Stimulated activated naive CD8-positive, alpha-beta T cell treated with anti-CD3 and anti-CD28 coated beads, Interleukin-15, Interleukin-2, amounts not matched to agents 100 U/mL and 50 U/mL, for 24 hours (primary cell): ENCODE results near the gene CHIT1.
A peak's percentile ranks its signal among the peaks of the same experiment; 100 is the strongest.

Experiments
- ATAC-seq: fragments of 150-1000 bp; cut with Tn5 transposase; one replicate; pipeline ENCODE4 v1.10.0; 2021
- DNase-seq: peaks from one replicate; pipeline ENCODE4 v3.0.0; 2021

CHIT1 gene

DNA sequence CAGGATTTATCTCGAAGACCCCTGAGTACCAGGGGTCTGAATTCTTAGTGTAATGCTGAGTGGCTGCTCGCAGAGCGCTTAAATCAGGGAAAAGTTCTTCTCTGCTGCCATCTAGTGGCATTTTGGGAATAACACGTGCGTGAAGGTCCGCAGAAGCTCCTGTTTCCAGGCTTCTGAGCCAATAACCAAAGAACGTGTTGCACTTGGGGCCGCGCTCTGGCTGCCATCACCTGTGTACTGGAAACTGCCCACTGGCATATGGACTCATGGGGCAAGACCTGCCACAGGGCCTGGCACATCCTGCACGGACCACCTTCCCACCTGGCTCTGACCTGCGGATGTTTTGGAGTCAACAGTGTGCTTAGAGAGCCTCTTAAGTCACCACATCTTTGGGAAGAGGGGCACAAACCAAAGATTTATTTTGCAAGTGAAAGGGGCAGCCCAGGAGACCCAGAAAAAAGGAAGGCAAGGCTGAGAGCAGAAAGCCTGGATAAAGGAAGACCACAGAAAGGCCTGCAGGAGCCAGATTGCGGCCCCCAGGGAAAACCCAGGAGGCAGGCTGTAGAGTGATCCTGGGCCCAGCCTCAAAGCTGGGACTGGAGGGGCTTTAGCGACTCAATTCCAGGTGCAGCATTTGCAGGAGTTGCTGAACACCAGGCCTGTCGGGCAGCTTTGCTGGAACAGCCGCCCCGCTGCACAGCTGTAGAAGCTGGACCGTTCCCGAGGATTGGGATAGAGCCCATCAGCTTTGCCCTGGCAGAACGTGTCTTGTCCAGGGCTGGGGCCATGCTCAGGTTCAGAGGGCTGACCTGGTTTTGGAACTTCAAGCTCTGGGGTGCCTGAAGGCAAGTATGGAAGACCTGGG lies 13.0 kb downstream of the CHIT1 start:
- ATAC-seq (peak; percentile 55), DNase-seq (peak; percentile 59)

DNA sequence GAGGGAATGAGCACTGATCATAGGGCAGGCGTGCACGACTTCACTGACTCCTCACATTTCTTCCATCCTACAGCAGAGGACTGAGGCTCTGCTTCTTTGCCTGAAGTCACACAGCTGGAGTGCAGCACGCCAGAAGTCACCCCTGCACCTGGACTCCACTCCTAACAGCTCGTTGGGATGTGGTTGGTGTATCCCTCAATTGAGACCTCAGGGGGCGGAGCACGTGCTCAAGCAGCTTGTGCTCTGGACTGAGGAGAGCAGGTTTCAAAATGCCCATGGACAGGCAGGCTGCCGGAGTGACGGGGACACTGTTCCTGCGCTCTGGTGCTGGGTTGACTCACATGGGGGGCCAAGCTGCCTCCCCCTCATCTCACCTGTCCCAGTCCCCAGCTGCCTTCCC lies 13.9 kb downstream of the CHIT1 start:
- DNase-seq (no peak), ATAC-seq (no peak)

DNA sequence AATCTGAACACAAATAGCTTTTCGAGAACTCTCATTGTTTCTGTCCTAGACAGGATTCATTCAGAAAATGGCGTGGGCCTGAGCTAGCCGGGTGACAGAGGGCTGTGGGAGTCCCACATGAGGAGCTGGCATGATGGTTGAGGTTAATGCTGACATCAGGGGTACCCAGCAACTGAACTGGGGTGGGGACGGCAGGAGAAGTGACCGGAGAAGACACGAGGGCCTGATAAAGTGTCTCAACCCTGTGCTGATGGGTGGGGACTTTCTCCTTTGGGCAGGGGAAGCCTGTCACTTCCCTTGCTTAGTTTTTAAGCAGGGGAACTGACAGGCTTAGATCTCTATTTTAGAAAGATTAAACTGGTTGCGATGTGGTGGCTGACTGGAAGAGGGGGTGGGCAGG lies 14.6 kb downstream of the CHIT1 start:
- ATAC-seq, result no peak
- DNase-seq, result no peak

DNA sequence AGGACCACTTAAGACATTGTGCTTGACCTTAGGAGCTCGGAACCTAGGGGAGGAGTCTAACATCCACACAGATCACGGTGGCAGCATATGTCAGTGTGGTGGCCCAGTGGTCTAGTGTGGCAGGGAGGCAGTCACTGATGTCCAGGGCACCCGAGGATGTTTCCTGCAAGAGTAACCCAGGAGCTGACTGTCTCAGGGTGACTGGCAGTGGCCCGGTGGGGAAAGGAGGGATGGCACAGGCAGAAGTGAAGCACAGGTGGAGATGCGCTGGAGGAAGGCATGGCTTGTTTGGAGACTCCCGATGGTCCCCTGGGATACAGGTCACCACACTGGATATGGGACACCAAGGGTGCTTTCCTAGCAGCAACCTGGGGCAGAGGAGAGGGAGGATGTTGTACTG lies 16.3 kb downstream of the CHIT1 start:
- DNase-seq, result no peak
- ATAC-seq, result no peak

DNA sequence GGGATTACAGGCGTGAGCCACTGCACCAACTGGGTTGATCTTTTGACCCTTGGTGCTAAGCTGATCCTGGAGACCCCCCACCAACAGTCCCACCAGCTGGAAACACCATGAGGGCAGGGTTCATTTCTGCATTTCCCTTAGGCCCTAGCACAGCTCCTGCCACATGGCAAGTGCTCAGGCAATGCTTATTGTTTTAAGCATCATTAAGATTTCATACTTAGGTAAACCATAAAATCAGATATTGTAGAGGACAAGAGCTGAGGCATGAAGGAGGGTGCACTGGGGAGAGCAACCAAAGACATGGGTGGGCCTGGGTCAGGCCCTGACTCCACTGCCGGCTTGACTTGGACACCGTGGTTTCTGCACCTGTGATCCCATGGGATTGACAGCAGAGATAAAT lies 17.7 kb downstream of the CHIT1 start:
- DNase-seq, result no peak
- ATAC-seq, result no peak

DNA sequence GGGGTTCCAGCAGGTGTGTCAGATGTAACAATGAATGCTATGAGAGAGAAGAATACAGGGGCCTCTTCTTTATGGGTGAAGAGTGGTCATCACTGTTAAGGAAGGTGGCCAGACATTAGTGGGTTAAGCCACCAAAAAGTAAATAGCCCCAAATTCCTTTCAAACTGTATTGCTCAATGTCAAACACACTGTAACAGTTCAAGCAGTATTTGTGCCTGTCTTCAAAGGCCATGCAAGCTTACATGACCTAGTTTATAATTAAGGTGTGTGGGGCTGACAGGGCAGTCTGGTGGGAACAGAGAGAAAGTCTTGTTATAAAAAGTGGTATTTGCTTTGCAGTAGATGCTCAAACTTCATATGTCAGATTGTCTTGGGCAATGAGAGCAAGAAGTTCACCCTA lies 18.5 kb downstream of the CHIT1 start:
- no peak for ATAC-seq
- no peak for DNase-seq

DNA sequence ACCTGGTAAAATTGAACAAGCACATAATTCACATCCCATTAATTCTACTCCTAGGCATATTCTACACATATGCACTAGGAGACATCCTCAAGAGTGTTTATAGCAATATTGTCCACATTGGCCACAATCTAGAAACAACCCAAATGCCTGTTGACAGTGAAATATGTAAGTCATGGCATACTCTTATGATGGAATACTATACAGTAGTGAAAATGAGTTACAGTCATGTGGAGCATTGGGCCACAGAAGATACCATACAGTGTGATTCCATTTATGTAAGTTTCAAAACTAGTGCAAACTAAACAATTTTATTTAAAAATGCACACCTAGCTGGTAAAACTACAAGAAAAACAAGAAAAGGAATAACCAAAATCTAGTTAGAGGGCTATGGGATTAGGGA lies 19.1 kb downstream of the CHIT1 start:
- ATAC-seq (no peak), DNase-seq (no peak)

DNA sequence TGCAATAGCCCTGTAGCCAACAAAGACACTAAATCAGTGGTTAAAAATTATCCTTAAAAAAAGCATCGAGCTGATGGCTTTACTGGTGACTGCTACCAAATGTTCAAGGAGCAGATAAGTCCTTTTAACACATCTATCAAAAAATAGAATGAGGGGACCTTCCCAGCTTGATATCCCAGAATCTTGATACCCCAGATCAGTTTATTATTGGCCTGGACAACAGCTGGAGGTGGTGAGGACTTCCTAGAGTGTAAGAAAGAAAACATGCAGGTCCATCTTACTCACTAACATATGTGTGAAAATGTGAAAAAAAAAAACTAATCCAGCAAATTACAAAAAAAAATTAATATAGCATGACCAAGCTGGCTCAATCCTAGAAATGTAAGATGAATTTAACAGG lies 21.3 kb downstream of the CHIT1 start:
- ATAC-seq (no peak), DNase-seq (no peak)

DNA sequence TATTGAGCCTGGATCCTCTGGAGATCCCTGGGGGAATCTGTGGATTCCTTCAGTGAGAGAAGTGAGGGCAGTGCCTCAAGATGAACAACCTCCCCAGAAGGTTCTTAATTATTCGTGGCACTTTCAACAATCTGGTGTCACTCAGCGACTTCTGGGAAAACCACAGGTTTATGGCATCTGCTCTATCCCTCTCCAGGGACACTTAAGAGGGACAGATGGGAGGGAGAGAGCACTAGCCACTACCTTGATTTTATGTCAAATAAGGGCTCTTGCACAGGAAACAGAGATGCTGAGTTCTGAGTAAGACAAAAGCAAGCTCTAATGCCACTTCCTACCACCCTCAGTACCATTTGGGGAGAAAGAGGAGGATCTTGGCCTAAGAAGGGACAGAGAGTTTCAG lies 21.7 kb downstream of the CHIT1 start:
- DNase-seq (no peak), ATAC-seq (no peak)

DNA sequence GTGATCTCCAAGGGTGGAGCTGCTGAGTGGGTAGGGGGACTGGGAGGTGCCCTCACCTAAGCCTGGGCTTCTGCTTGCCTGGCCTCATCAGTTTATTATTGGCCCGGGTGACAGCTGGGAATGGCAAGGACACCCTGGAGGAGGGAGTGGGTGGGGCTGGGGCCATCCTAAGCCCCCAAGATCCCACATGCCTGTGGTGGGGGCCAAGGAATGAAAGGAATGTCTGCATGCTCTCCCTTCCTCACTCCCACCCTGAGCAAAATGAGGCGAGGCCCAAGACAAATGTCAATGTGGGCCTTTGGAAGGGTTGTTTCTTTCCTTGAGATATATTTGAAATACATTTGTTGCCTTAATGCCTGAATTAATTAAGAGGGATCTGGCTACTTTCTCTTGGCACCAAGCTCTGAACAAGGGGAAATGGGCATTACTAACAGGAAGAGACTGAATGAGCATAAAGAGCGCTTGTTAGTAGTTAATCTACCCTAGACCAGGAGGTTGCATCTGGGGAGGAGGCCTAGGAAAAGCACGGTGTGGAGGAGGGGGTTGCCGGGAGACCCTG lies 23.3 kb downstream of the CHIT1 start:
- DNase-seq (no peak), ATAC-seq (no peak)

DNA sequence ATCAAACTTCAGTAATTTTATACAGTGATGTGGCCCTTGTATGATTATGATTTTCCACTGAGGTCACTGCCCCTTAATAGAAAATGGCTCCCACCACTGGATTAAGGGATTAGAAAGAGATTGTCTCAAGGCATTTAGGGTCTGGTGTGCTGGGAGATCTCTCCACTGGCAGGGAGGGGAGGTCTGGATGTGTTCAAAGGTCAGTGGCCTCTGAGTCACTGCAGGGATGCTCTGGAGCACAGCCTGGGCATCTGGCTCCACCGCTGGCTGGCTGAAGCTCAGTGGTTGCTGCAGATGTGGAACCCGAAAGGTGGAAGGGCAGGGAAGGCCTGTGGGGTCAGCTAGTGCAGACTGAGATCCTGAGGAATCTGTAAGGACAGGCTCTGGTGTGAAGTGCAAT lies 24.7 kb downstream of the CHIT1 start:
- DNase-seq (no peak), ATAC-seq (no peak)

DNA sequence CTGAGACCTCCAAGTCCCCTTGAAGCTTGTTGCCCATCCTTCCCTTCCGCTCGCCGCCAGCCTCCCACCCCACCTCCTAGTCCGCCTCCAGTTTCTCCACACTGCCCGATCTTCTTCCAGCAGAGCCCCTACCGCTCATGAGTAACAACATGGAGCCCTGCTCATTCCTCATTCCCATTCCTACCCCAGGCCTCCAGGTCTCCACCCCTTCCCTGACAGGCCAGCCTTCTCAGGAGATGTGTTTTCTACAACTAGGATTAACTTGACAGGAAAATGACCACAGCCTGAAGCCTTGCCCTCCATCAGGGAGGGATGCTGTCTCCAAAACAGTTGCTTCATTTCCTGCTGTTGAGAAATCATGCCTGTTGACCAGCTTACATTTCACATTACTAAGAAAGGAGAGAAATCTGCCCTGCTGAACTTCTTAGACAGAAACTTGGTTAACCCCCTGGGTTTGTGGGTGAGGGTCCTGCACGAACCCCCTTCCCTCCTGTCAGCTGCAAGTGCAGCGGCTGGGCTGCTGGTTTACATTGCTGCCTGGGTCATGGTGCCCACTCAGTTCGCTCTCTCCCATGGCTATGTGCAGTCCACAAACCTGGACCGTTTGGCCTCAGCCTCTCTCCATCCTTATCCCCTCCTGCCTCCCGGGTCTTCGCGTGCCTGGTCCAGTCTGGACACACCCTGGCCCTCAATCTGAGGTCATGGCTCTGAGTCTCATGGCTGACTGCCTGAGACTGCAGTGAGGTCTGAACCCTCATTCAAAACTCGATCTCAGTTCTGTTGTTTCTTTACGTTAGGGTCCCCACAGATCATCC lies 26.8 kb downstream of the CHIT1 start:
- DNase-seq (no peak), ATAC-seq (no peak)

DNA sequence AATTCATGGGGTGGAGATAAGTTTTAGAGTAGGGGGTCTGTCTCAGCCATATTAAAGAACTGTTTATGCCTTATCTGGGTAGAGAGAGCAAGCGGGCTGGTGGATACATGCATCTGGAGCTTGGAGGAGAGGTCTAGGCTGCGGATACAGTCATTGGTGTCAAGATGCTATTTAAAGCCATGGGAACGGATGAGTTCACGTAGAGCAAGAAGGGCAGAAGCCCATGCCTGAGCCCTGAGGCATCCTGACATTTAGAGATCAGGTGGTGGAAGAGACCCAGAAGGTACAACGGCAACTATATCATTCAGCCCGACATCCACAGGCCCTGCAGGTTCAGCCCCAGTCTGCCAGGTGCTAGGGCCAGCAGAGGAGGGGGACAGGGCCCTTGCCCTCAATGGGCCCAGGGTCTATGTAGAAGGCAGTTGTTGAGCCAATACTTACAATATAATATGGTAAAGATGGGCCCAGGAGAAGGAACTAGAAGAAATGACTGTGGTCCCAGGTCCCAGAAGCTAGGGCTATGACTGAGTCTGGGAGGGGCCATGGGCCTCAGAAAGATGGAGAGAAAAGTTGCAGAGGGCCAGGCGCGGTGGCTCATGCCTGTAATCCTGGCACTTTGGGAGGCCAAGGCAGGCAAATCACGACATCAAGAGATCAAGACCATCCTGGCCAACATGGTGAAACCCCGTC lies 27.8 kb downstream of the CHIT1 start:
- ATAC-seq (no peak), DNase-seq (no peak)

DNA sequence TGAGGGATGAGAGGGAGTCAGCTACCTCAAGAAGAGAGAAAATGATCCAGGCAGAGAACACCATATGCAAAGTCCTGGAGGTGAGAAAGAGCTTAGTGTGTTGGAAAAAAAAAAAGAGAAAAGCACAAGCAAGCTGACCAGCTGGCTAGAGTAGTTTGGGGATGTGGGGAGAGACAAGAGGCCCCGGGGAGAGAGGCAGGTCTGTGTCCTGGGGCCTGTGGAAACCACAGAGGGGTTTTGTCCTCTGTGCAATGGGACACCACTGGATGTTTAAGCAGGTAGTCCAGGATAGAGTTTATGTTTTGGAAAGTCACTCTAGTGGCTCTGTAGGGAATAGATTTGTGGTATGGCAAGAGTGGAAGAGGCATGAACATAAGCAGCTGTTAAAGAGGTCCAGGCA lies 28.6 kb downstream of the CHIT1 start:
- DNase-seq (no peak), ATAC-seq (no peak)

DNA sequence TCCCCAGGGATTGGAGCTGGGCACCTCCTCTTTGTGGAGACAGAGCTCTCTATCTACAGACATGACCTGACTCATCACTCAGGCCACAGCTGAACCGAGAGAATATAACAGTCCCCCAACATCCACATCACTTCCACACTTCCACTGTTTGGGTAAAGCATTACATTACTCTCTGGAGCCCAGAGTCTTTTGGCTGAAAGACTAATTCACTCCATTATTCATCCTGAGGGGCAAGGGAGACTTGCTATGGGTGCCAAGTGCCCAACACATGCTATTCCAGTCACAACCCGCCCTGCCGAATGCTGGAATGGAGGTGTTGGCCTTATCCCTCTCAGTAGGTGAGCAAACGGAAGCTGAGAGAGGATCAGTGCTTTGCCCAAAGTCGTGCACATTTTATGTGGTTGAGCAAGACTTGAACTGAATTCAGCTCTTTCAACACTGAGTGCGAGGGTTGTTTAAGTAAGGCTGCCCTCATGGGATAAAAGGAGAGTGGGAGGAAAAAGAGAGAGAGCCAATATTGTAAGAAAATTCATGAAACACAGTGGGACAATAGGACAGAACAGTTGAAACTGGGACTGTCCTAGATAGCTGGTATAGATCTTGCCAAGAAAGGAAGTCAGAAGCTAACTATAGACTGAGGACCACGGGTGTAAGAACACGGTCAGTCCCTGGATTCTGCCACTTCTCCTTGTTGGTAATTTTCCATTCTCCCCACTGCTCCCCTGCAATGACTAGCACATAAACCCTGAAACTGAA lies 29.5 kb downstream of the CHIT1 start:
- DNase-seq, result no peak
- ATAC-seq, result no peak

DNA sequence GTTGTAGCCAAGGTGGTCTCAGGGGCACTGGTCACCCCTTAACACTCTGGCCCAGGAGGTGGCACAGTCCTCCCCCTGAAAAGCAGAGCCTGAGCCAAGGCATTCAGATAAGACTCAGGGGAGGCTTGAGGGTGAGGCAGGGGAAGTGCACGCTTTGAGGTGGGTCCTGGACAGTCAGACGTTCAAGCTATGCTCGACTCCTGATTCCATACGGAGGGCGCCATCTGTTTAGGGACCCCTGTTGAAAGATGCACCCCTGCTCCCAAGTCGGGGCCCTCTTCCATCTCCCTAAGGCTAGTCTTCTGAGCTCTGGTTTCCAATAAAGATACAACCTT lies 30.0 kb downstream of the CHIT1 start:
- ATAC-seq, result no peak
- DNase-seq, result no peak

DNA sequence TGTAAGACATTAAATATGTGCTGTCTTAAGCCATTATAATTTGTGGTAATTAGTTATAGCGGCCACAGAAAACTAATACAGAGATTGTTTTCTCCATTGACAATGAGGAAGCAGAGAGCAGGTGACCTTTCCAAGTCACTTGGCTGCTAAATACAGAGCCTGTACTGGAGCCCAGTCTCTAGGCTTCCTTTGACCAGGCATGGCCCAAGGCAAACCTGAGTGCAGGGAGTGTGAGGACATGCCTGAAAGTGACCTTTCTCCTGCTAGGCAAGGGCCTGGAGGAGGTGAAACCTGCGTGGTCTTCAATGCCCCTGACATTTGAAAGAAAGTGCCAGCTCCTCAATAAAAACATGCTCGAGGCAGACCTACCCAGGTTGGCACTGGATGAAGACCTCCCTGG lies 30.5 kb downstream of the CHIT1 start:
- no peak for ATAC-seq
- DNase-seq, result no peak

DNA sequence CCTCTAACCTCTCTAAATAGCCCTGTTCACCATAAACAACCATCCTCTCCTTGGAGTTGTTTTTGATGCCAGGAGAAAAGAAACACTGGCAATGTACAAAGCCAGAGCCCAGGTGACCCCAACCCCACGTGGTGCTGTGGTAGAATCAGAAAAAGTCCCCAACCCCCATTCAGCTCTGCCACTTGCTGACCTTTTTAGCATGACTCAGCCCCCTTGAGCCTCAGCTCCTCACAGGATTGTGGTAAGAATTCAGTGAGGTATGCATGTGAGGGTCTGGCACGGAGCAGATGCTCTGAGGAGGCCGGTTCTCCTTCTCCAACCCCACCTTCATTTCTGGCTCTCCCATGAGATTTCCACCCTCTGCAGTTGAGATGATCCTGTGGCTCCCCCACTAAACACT lies 31.8 kb downstream of the CHIT1 start:
- peak; percentile 33 for DNase-seq

DNA sequence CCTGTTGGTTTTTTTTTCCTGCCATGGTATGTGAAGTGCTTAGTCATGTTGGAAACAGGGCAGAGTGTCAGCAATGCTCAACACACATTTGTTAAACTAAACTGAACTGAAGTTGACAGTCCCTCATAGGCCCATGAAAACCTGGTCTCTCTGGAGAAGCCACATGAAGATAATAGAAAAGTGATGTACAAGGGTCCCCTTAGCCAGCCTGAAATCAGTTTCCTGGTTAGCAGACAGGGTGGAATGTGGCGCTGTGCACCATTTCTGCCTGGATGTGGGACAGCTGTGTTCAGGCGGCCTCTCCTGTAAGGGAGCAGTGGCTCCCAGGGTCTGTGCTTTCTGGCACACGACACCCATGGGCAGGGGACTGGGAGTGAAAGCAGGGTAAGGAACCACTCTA lies 33.1 kb downstream of the CHIT1 start:
- ATAC-seq (no peak), DNase-seq (no peak)

More for the DNA sequence above, 31.8 kb downstream of the CHIT1 start:
- peak; percentile 73 for ATAC-seq

DNA sequence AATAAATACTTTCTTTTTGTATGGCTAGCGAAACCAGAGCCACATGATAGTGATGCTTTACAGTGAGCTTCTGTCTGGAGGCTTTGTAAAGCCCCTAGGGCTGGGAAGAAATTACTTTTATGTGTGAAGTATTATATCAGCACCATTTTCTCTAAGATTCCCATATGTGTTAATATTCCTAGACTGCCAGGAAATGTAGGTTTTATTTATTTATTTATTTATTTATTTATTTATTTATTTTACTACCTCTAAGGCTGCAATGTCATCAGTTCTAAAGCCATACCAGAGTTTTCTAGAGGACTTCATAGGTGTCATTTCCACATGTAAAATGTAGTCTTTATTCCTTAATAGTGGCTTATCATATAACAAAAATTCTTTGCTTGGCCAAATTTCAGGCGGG lies 38.5 kb downstream of the CHIT1 start:
- no peak for DNase-seq
- no peak for ATAC-seq

DNA sequence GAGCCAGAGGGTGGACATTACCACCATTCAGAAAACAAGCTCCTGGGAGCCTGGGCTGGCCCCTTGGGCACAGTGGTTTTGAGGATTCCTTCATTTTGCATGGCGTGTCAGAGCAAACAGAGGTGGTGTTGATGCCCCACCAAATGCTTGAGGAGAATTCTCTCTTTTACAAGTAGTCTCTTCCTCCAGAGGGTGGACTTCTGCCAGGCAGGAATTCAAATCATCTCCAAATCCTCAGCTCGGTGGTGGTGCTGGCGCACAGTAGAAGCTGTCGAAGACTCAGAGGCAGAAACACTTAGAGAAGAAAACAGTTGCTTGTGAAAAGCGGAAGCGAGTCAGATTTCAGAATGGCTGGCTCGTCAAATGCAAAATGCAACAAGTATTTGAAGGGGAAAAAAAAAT lies 39.5 kb downstream of the CHIT1 start:
- DNase-seq (no peak), ATAC-seq (no peak)

DNA sequence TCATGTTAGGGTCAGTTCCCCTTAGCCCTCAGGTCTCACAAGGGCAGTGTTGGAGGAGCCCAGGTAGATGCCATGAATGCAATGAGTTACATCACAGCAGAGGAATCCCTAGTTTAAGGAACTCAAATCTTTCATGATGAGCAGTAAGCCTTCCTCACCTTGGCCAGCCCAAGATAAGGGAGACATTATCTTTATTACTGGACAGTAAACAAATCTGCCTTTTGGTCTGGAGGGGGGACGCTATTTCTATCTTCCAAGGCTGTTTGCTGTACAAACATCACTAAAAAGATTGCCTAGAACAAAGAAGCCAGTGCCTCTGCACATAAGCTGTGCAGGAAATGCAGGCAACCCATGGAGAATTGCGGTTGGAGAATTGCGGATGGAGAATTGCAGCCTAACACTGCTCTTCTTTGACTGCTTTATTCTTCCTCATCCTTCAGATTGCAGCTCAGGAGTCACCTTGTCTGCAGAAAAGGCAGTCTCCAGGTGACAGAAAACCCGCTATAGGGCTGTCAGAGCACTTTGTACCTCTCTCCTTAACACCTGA lies 40.7 kb downstream of the CHIT1 start:
- ATAC-seq, result no peak
- DNase-seq, result no peak
